GM21619 (cell line): Measurements from ENCODE around the gene PODXL2.

Experiments
- ATAC-seq: cut with Tn5 transposase; IDR thresholded peaks from one replicate; pipeline ENCODE4 v1.9.1; 2021; ENCODE audit not compliant: unreplicated experiment

PODXL2 gene

GRCh38 chr3:127706312-127706711 is 77.3 kb downstream of the PODXL2 start:
- ATAC-seq: no peak

- no peak for ATAC-seq
These were observed 77.9 kb downstream of the PODXL2 start for GRCh38 chr3:127706785-127707351.

- no peak for ATAC-seq
These were observed 78.9 kb downstream of the PODXL2 start for GRCh38 chr3:127707851-127708411.

GRCh38 chr3:127708837-127709236 is 79.9 kb downstream of the PODXL2 start:
- ATAC-seq: no peak

GRCh38 chr3:127709320-127710060 is 80.5 kb downstream of the PODXL2 start:
- no peak for ATAC-seq

- no peak for ATAC-seq
These were observed 81.4 kb downstream of the PODXL2 start for GRCh38 chr3:127710155-127710941.

GRCh38 chr3:127711021-127711695 is 82.2 kb downstream of the PODXL2 start:
- ATAC-seq: no peak

GRCh38 chr3:127711896-127712295 is 82.9 kb downstream of the PODXL2 start:
- ATAC-seq: no peak

GRCh38 chr3:127712461-127712860 is 83.5 kb downstream of the PODXL2 start:
- no peak for ATAC-seq

- ATAC-seq: no peak
These were observed 84.1 kb downstream of the PODXL2 start for GRCh38 chr3:127712881-127713771.

- ATAC-seq: no peak
These were observed 85.2 kb downstream of the PODXL2 start for GRCh38 chr3:127714125-127714571.

- no peak for ATAC-seq
These were observed 85.9 kb downstream of the PODXL2 start for GRCh38 chr3:127714866-127715265.

- no peak for ATAC-seq
These were observed 86.5 kb downstream of the PODXL2 start for GRCh38 chr3:127715532-127715931.

GRCh38 chr3:127716384-127716783 is 87.4 kb downstream of the PODXL2 start:
- ATAC-seq: no peak

GRCh38 chr3:127717357-127718244 is 88.6 kb downstream of the PODXL2 start:
- no peak for ATAC-seq

- no peak for ATAC-seq
These were observed 89.4 kb downstream of the PODXL2 start for GRCh38 chr3:127718245-127718915.

- no peak for ATAC-seq
These were observed 89.9 kb downstream of the PODXL2 start for GRCh38 chr3:127718916-127719290.

GRCh38 chr3:127719369-127719768 is 90.4 kb downstream of the PODXL2 start:
- ATAC-seq: no peak
